ENCODE results near the gene ZNF205.

GRCh38 chr16:3101841-3102470 is 10.4 kb upstream of the ZNF205 start:
- TF ChIP-seq POLR2AphosphoS5 (IDR thresholded peaks at IDR 0.05), result no peak
- TF ChIP-seq, protein P1, sequence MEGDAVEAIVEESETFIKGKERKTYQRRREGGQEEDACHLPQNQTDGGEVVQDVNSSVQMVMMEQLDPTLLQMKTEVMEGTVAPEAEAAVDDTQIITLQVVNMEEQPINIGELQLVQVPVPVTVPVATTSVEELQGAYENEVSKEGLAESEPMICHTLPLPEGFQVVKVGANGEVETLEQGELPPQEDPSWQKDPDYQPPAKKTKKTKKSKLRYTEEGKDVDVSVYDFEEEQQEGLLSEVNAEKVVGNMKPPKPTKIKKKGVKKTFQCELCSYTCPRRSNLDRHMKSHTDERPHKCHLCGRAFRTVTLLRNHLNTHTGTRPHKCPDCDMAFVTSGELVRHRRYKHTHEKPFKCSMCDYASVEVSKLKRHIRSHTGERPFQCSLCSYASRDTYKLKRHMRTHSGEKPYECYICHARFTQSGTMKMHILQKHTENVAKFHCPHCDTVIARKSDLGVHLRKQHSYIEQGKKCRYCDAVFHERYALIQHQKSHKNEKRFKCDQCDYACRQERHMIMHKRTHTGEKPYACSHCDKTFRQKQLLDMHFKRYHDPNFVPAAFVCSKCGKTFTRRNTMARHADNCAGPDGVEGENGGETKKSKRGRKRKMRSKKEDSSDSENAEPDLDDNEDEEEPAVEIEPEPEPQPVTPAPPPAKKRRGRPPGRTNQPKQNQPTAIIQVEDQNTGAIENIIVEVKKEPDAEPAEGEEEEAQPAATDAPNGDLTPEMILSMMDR (IDR thresholded peaks at IDR 0.05), result no peak
- TF ChIP-seq POLR2A (IDR thresholded peaks at IDR 0.05), result no peak
- no peak for TF ChIP-seq EP300 (IDR thresholded peaks at IDR 0.05)
